K562 (cell line): Measurements from ENCODE around the gene ELMO3. TPM values are rescaled to one million over a fixed set of nuclear protein-coding genes. Genes with fewer than 3 reads are reported as not detected.
A peak's percentile ranks its signal among the peaks of the same experiment; 100 is the strongest.

ENCODE experiments used
- ATAC-seq: fragments of 200-7000 bp; cut with Tn5 transposase; 3 replicates; pipeline ENCODE4 v1.9.1; 2020; ENCODE audit warnings: moderate library complexity
- BruUV-seq: library from RNA; stranded (reverse); fragments of 400-500 nt; replicated peaks from 2 replicates; lab custom pipeline; 2021; lab: Mats Ljungman, UMichigan
- CTCF ChIA-PET: fragments of 300-600 bp; formaldehyde crosslinking; extraction: SDS; loops from one replicate; lab custom pipeline; 2021; ENCODE audit warnings: low intra/inter-chr PET ratio; lab: Yijun Ruan, JAX
- POLR2A ChIA-PET: fragments of 300-600, 350-650 bp; sonication (Branson Sonifier 250); formaldehyde crosslinking; extraction: SDS; loops from one replicate; lab custom pipeline; 2021; ENCODE audit warnings: antibody characterized with exemption, inconsistent platforms; lab: Yijun Ruan, JAX
- DNase-seq, 4 experiments: peaks; one replicate each; pipeline versions ENCODE4 v3.0.0 to v3.0.0-alpha.2; 2011 to 2018; ENCODE audit warnings: low spot score in 3 of 4, mixed read lengths in 3 of 4; ENCODE audit errors: extremely low read depth in 1 of 4
- FAIRE-seq: peaks from 2 replicates; lab custom pipeline; 2011; peaks lifted over from hg19 to GRCh38; lab: Jason Lieb, UNC
- H2AFZ ChIP-seq: 2 replicates; pipeline ENCODE4 v1.6.0; 2011; ENCODE audit warnings: low read depth, low read length, control low read depth, inconsistent platforms
- H3K27ac ChIP-seq: fragments of 200-600 bp; 3 replicates; pipeline ENCODE4 v1.8.0; 2011; ENCODE audit warnings: low read depth, mild to moderate bottlenecking, control low read depth, inconsistent platforms, low read length, moderate library complexity, mixed read lengths; ENCODE audit errors: extremely low read depth
- H3K27me3 ChIP-seq, 2 experiments: fragments of 300-600 bp in 1 of 2; 2 replicates in 1 of 2; 3 replicates in 1 of 2; pipeline versions ENCODE4 v1.6.0 to v1.8.0; 2011; ENCODE audit warnings: inconsistent platforms in 2 of 2, low read length in 2 of 2, mild to moderate bottlenecking in 1 of 2, mixed read lengths in 1 of 2, moderate library complexity in 1 of 2; ENCODE audit not compliant: control insufficient read depth in 2 of 2, insufficient read depth in 2 of 2
- H3K36me3 ChIP-seq: fragments of 300-600 bp; 3 replicates; pipeline ENCODE4 v1.8.0; 2011; ENCODE audit warnings: mild to moderate bottlenecking, low read length, inconsistent platforms; ENCODE audit not compliant: control insufficient read depth, insufficient read depth
- H3K4me1 ChIP-seq, 2 experiments: fragments of 200-600 bp in 1 of 2; replicated peaks in 1 of 2; 2 replicates in 1 of 2; 3 replicates in 1 of 2; pipeline versions ENCODE4 v1.5.1 to v1.8.0; 2011; ENCODE audit warnings: inconsistent platforms in 2 of 2, low read length in 2 of 2, mild to moderate bottlenecking in 1 of 2, mixed read lengths in 1 of 2, moderate library complexity in 1 of 2; ENCODE audit not compliant: control insufficient read depth in 2 of 2, insufficient read depth in 2 of 2
- H3K4me2 ChIP-seq: 2 replicates; pipeline ENCODE4 v1.6.1; 2011; ENCODE audit warnings: low read length, control low read depth, inconsistent platforms, mixed read lengths; ENCODE audit not compliant: insufficient read depth
- H3K4me3 ChIP-seq: fragments of 200-600 bp; sonication (generic), shearing (Covaris generic); 2 replicates; pipeline ENCODE4 v1.5.1; 2016; ENCODE audit warnings: control low read depth, inconsistent platforms
- H3K79me2 ChIP-seq: fragments of 200-600 bp; 3 replicates; pipeline ENCODE4 v1.8.0; 2011; ENCODE audit warnings: low read length, inconsistent platforms; ENCODE audit not compliant: control insufficient read depth, insufficient read depth
- H3K9ac ChIP-seq, 2 experiments: 2 replicates each; pipeline versions ENCODE4 v1.6.0 to v1.6.1; 2011; ENCODE audit warnings: low read depth in 2 of 2, low read length in 2 of 2, control low read depth in 1 of 2, inconsistent platforms in 1 of 2, mild to moderate bottlenecking in 1 of 2, mixed read lengths in 1 of 2; ENCODE audit not compliant: insufficient read depth in 1 of 2
- H3K9me1 ChIP-seq: one replicate; pipeline ENCODE4 v1.6.0; 2011; ENCODE audit warnings: inconsistent platforms, mild to moderate bottlenecking, low read length, moderate library complexity; ENCODE audit not compliant: control insufficient read depth, insufficient read depth
- H3K9me3 ChIP-seq: replicated peaks from 2 replicates; pipeline ENCODE4 v1.5.1; 2011; ENCODE audit warnings: low read depth, low read length, inconsistent platforms; ENCODE audit not compliant: control insufficient read depth, insufficient read depth
- H4K20me1 ChIP-seq: replicated peaks from 2 replicates; pipeline ENCODE4 v1.6.1; 2011; ENCODE audit warnings: low read length, inconsistent platforms, mixed read lengths; ENCODE audit not compliant: control insufficient read depth, insufficient read depth
- GATA2 ChIP-seq: sonication (generic); formaldehyde crosslinking; IDR thresholded peaks from 2 replicates; pipeline ENCODE4 v1.4.0; 2020; ENCODE audit warnings: mild to moderate bottlenecking, missing genetic modification reagents
- PHTF2 ChIP-seq: fragments of 250-450 bp; sonication (Bioruptor Pico); IDR thresholded peaks from 2 replicates; pipeline ENCODE4 v1.5.0; 2021; ENCODE audit warnings: mild to moderate bottlenecking
- SAFB2 ChIP-seq: fragments of 200-400 bp; formaldehyde crosslinking; IDR thresholded peaks from 2 replicates; pipeline ENCODE4 v1.6.1; 2018; ENCODE audit warnings: borderline replicate concordance, low read length, low read depth, moderate library complexity; ENCODE audit not compliant: severe bottlenecking
- WGBS: fragments of 100-300 bp; shearing (Covaris generic); methylation state at CpG from one replicate; pipeline ENCODE4 v1.1.6; 2016; ENCODE audit warnings: low coverage, mixed read lengths; ENCODE audit not compliant: insufficient coverage; ENCODE audit errors: missing lambda C conversion rate; 5-methylcytosine and 5-hydroxymethylcytosine counted together
- in situ Hi-C: fragments of 300-500 bp; cut with MboI; formaldehyde crosslinking; loops from 4 replicates; pipeline ENCODE4 v1.15.0; 2018; ENCODE audit warnings: inconsistent platforms, mixed read lengths
- intact Hi-C: fragments of 100-400 bp; cut with micrococcal nuclease; formaldehyde crosslinking; loops from 2 replicates; pipeline ENCODE4 v1.14.2; 2022
- polyA plus RNA-seq, 8 experiments: library from polyadenylated mRNA; depleted of rRNA in 4 of 8; stranded (reverse) in 5 of 8; unstranded in 3 of 8; fragments of >200 nt; fragmentation: Nextera tagmentation in 2 of 8; fragmentation: Illumina TruSeq in 1 of 8; extraction: Ambion mirVana in 2 of 8; extraction: Trizol in 1 of 8; gene quantifications; 2 replicates each; pipeline versions ENCODE4 v1.2.1 to v1.2.3, GENCODE V29; 2011 to 2014; ENCODE audit warnings: inconsistent platforms in 1 of 8, missing spikeins in 1 of 8
- total RNA-seq, 7 experiments: library from RNA; depleted of rRNA in 6 of 7; stranded (reverse); fragments of >200 nt in 6 of 7; fragmentation: Illumina TruSeq in 2 of 7; extraction: Trizol in 2 of 7; gene quantifications; 2 replicates each; pipeline versions ENCODE4 v1.2.1 to v1.2.3, GENCODE V29; 2011 to 2021; ENCODE audit warnings: low replicate concordance in 1 of 7
- TF ChIP-seq, protein P1 (sequence below): fragments of 450-650 bp; IDR thresholded peaks from 2 replicates; pipeline ENCODE4 v1.6.1; 2017; ENCODE audit warnings: antibody characterized with exemption, mild to moderate bottlenecking
- TF ChIP-seq, protein P2 (sequence below): sonication (generic); formaldehyde crosslinking; IDR thresholded peaks from 2 replicates; pipeline ENCODE4 v1.8.0; 2022; ENCODE audit warnings: mild to moderate bottlenecking, missing genetic modification reagents

Gene ELMO3
- total and polyA plus RNA-seq, 9 of the 15 experiments (the other 6 are each of a cell fraction or from before 2014, with no cell fraction given): 0.04 to 5.1 (median 1.5) TPM

DNA sequence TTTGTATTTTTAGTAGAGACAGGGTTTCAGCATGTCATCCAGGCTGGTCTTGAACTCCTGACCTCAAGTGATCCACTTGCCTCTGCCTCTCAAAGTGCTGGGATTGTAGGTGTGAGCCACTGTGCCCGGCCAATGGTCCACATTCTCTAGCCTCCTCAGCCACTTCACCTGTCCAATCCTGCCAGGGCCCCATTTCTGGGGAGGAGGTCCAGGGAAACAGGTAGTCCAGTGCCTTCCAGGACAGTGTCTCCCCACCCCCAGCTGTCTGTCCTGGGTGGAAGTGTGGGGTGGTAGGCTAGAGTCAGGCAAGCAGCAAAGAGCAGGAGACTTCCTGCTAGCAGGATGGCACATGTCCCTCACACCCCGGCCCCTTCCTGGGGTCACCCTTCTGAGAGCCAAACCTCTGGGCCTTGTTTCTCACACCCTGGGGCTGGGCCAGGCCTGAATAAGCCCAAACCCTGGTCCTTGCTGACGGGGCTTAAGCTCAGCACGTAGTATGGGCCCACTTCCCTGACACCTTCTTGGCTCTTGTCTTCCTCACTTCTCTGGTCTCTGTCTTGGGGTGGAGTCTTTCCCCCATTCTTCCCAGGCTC lies 43.3 kb downstream of the ELMO3 start:
- 70% methylated on average over 4 of the region's 4 CpGs for WGBS
- Histone ChIP-seq H3K27me3 (no peaks in the 10 kb centered on the region), H3K4me1 (peaks cover 60 to 70% of the 10 kb centered on the region in 2 experiments), H2AFZ (no peak overlapping the region), H3K9me1 (no peaks in the 10 kb centered on the region), H3K27ac (peak overlapping the region; percentile 83), H3K79me2 (peaks cover 85% of the 10 kb centered on the region), H3K36me3 (peaks cover 59% of the 10 kb centered on the region; the same call in 2 of the 3 replicates), H3K9ac (peak overlapping the region; percentile 51 to 87; a peak in 3 of 4 replicates), H3K9me3 (no peaks in the 10 kb centered on the region), H3K4me3 (no peak overlapping the region), H4K20me1 (no peaks in the 10 kb centered on the region), H3K4me2 (peak overlapping the region; percentile 16; the same call in 1 of the 2 replicates)
- intact Hi-C loops (loop anchor here (10.0 kb wide), 1 partner anchor 267 kb away; no protein-coding TSS in a partner anchor), in situ Hi-C loops (no loop called here)
- ATAC-seq (no peak), DNase-seq (no peak), FAIRE-seq (no peak)
- no TSS peak for BruUV-seq
- CTCF ChIA-PET: no interaction called here
- TF ChIP-seq, protein P1, sequence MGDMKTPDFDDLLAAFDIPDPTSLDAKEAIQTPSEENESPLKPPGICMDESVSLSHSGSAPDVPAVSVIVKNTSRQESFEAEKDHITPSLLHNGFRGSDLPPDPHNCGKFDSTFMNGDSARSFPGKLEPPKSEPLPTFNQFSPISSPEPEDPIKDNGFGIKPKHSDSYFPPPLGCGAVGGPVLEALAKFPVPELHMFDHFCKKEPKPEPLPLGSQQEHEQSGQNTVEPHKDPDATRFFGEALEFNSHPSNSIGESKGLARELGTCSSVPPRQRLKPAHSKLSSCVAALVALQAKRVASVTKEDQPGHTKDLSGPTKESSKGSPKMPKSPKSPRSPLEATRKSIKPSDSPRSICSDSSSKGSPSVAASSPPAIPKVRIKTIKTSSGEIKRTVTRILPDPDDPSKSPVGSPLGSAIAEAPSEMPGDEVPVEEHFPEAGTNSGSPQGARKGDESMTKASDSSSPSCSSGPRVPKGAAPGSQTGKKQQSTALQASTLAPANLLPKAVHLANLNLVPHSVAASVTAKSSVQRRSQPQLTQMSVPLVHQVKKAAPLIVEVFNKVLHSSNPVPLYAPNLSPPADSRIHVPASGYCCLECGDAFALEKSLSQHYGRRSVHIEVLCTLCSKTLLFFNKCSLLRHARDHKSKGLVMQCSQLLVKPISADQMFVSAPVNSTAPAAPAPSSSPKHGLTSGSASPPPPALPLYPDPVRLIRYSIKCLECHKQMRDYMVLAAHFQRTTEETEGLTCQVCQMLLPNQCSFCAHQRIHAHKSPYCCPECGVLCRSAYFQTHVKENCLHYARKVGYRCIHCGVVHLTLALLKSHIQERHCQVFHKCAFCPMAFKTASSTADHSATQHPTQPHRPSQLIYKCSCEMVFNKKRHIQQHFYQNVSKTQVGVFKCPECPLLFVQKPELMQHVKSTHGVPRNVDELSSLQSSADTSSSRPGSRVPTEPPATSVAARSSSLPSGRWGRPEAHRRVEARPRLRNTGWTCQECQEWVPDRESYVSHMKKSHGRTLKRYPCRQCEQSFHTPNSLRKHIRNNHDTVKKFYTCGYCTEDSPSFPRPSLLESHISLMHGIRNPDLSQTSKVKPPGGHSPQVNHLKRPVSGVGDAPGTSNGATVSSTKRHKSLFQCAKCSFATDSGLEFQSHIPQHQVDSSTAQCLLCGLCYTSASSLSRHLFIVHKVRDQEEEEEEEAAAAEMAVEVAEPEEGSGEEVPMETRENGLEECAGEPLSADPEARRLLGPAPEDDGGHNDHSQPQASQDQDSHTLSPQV: peak; percentile 3; the same call in 1 of the 2 replicates
- no peak for TF ChIP-seq SAFB2
- TF ChIP-seq, protein P2, sequence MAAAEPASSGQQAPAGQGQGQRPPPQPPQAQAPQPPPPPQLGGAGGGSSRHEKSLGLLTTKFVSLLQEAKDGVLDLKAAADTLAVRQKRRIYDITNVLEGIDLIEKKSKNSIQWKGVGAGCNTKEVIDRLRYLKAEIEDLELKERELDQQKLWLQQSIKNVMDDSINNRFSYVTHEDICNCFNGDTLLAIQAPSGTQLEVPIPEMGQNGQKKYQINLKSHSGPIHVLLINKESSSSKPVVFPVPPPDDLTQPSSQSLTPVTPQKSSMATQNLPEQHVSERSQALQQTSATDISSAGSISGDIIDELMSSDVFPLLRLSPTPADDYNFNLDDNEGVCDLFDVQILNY: no peak
- no peak for TF ChIP-seq GATA2 (CRISPR knock-in tag)
- TF ChIP-seq PHTF2 (CRISPR knock-in tag): no peak
- POLR2A ChIA-PET: interaction anchor here (0.8 to 1.1 kb wide), 2 partner anchors 70 to 141 kb away, joined by 3 read pairs; no protein-coding TSS in a partner anchor
